SK-N-MC (cell line): ENCODE measurements around the gene RAD17.
"Not testable (repeated sequence)": the region's sequence is repeated elsewhere in the genome, so short reads cannot be mapped to it uniquely, and the experiment has no call there.

Source experiments
- EZH2 ChIP-seq: fragments of 200-600 bp; sonication (generic); IDR thresholded peaks from one replicate; pipeline ENCODE4 v1.6.1; 2017; ENCODE audit warnings: antibody characterized with exemption
- POLR2AphosphoS5 ChIP-seq: IDR thresholded peaks from 2 replicates; pipeline ENCODE4 v1.6.1; 2012; ENCODE audit warnings: mild to moderate bottlenecking, low read depth, low read length, borderline replicate concordance

DNA sequence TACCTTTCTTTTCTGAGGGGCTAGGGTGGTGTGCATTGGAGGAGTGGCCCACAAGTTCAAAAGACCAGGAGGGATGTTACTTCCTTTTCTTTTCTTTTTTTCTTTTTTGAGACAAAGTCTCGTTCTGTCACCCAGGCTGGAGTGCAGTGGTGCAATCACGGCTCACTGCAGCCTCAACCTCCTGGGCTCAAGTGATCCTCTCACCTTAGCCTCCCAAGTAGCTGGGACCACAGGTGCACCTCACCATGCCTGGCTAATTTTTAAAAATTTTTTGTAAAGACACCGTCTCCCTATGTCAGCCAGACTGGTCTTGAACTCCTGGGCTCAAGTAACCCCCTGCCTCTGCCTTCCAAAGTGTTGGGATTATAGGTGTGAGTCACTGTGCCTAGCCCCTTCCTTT lies 83.9 kb downstream of the RAD17 start:
- TF ChIP-seq POLR2AphosphoS5, EZH2: not testable (repeated sequence)
